Measurements from ENCODE around the gene WNT2B.

- TF ChIP-seq POLR2A (IDR thresholded peaks at IDR 0.05; ENCODE audit: low read depth, low read length) (no peak), CTCF (IDR thresholded peaks at IDR 0.05; ENCODE audit: extremely low read depth in 1 of 2, insufficient read depth in 1 of 2, low read depth in 1 of 2, low read length in 2 of 2) (no peak)
Observed at GRCh38 chr1:112558634-112559033, 49.9 kb downstream of the WNT2B start.
